Keratinocyte (primary cell): Measurements from ENCODE around the gene POMT2. TPM values are rescaled to one million over a fixed set of nuclear protein-coding genes. Genes with fewer than 3 reads are reported as not detected.

ENCODE experiments used
- DNase-seq: peaks from one replicate; pipeline ENCODE4 v3.0.0-alpha.2; 2011; ENCODE audit warnings: low read depth, missing footprints, low spot score
- FAIRE-seq: peaks from 2 replicates; lab custom pipeline; 2011; peaks lifted over from hg19 to GRCh38; lab: Jason Lieb, UNC
- H2AFZ ChIP-seq: 2 replicates; pipeline ENCODE4 v1.6.0; 2012; ENCODE audit warnings: low read length, control low read depth, inconsistent platforms; ENCODE audit not compliant: control insufficient read depth
- H3K27ac ChIP-seq: 2 replicates; pipeline ENCODE4 v1.5.1; 2011; ENCODE audit warnings: low read length; ENCODE audit not compliant: control insufficient read depth, insufficient read depth
- H3K27me3 ChIP-seq: 3 replicates; pipeline ENCODE4 v1.6.0; 2011; ENCODE audit warnings: low read length; ENCODE audit not compliant: control insufficient read depth, insufficient read depth; ENCODE audit errors: extremely low read depth
- H3K36me3 ChIP-seq, 2 experiments: 2 replicates in 1 of 2; 3 replicates in 1 of 2; pipeline ENCODE4 v1.5.1; 2011; ENCODE audit warnings: low read length in 2 of 2, mild to moderate bottlenecking in 1 of 2; ENCODE audit not compliant: control insufficient read depth in 2 of 2, insufficient read depth in 2 of 2; ENCODE audit errors: extremely low read depth in 1 of 2
- H3K4me1 ChIP-seq: 3 replicates; pipeline ENCODE4 v1.5.1; 2011; ENCODE audit warnings: low read length; ENCODE audit not compliant: control insufficient read depth, insufficient read depth; ENCODE audit errors: extremely low read depth
- H3K4me2 ChIP-seq: 3 replicates; pipeline ENCODE4 v1.6.0; 2011; ENCODE audit warnings: low read depth, low read length; ENCODE audit not compliant: control insufficient read depth, insufficient read depth; ENCODE audit errors: extremely low read depth
- H3K4me3 ChIP-seq, 3 experiments: fragments of 200-600 bp in 1 of 3; sonication (generic) in 1 of 3; 2 replicates in 2 of 3; 3 replicates in 1 of 3; pipeline ENCODE4 v1.5.1; 2011 to 2016; ENCODE audit warnings: low read length in 3 of 3, mild to moderate bottlenecking in 3 of 3, control low read depth in 2 of 3, inconsistent platforms in 1 of 3, low read depth in 1 of 3, mixed read lengths in 1 of 3, mixed run types in 1 of 3, moderate library complexity in 1 of 3; ENCODE audit not compliant: control insufficient read depth in 2 of 3, insufficient read depth in 2 of 3; ENCODE audit errors: extremely low read depth in 1 of 3
- H3K79me2 ChIP-seq: 2 replicates; pipeline ENCODE4 v1.6.0; 2012; ENCODE audit warnings: low read length; ENCODE audit not compliant: control insufficient read depth, insufficient read depth
- H3K9ac ChIP-seq: 3 replicates; pipeline ENCODE4 v1.6.0; 2011; ENCODE audit warnings: low read length; ENCODE audit not compliant: control insufficient read depth, insufficient read depth; ENCODE audit errors: extremely low read depth
- H3K9me1 ChIP-seq: 3 replicates; pipeline ENCODE4 v1.6.0; 2011; ENCODE audit warnings: low read length; ENCODE audit not compliant: control insufficient read depth, insufficient read depth; ENCODE audit errors: extremely low read depth
- H3K9me3 ChIP-seq: 2 replicates; pipeline ENCODE4 v1.5.1; 2012; ENCODE audit warnings: low read depth, low read length; ENCODE audit not compliant: control insufficient read depth
- H4K20me1 ChIP-seq: 3 replicates; pipeline ENCODE4 v1.6.0; 2011; ENCODE audit warnings: low read length; ENCODE audit not compliant: control insufficient read depth, insufficient read depth; ENCODE audit errors: extremely low read depth
- EZH2 ChIP-seq: IDR thresholded peaks from one replicate; pipeline ENCODE4 v1.6.1; 2012; ENCODE audit warnings: inconsistent platforms, mild to moderate bottlenecking, low read length, moderate library complexity
- dilution Hi-C: fragments of 300-500 bp; cut with MboI; formaldehyde crosslinking; loops from one replicate; pipeline ENCODE4 v1.7.0; 2020; ENCODE audit warnings: low sequenced_read_pairs; ENCODE audit not compliant: extremely low pct_ligation_motif_present
- polyA plus RNA-seq, 5 experiments: library from polyadenylated mRNA; depleted of rRNA in 3 of 5; stranded (reverse) in 3 of 5; stranded (forward) in 1 of 5; unstranded in 1 of 5; fragments of >200 nt; gene quantifications; 1 replicate in 1 of 5; 2 replicates in 3 of 5; 3 replicates in 1 of 5; pipeline versions ENCODE4 v1.2.1 to v1.2.3, GENCODE V29; 2011 to 2012; ENCODE audit warnings: missing spikeins in 2 of 5, low read depth in 1 of 5, low replicate concordance in 1 of 5
- TF ChIP-seq, protein P1 (sequence below), 3 experiments: IDR thresholded peaks in 1 of 3; conservative IDR thresholded peaks in 1 of 3; optimal IDR thresholded peaks in 1 of 3; 2 replicates in 2 of 3; 3 replicates in 1 of 3; pipeline versions ENCODE3 to v1.5.1; 2011; ENCODE audit warnings: low read length in 3 of 3, mild to moderate bottlenecking in 3 of 3, moderate library complexity in 2 of 3, control low read depth in 1 of 3, inconsistent platforms in 1 of 3; ENCODE audit not compliant: insufficient read depth in 2 of 3; ENCODE audit errors: extremely low read depth in 1 of 3

The POMT2 gene
- polyA plus RNA-seq, 1 donor (not counting 4 experiments of a cell fraction or from before 2014, with no cell fraction given): 21.1 TPM

DNA sequence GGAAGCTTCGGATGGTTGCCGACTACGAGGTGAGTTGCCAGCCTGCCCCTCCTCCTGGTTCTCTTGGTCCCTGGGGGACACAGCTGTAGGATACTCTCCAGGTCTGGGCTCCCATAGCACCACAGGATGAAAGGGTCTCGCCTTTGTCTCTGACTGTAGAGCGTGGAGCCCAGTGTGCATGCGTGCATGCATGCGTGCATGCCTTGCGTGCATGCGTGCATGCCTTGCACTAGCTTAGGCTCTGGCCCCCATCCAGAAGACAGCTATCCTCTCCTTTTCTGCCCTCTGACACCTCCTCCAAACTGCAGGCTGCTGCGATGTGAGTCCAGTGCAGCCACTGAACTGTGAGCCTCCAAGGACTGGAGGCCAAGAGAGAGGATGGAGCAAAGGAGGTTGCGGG lies 68.8 kb downstream of the POMT2 start:
- dilution Hi-C loops: no loop called here

DNA sequence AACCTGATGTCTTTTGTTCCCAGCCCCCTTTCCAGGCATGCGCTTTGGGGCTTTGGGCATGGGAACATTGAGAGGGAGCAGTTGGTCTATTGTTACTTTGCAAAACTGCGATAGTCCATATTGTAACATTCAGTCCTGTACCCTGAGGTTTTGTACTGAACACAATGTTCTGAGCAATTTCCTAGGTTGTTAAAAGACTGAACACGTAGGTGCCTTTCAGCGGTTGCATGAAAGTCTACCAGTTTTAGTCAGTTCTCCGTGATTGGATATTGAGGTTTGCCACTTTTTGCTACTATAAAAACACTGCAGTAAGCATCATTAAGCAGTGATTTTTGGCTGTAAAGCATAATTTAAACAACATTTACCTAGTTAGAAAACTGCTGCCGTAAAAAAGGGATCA lies 69.8 kb downstream of the POMT2 start:
- Histone ChIP-seq H3K9me1 (no peaks in the 10 kb centered on the region), H3K4me2 (no peak overlapping the region), H3K27me3 (peaks cover 2% of the 10 kb centered on the region), H4K20me1 (no peaks in the 10 kb centered on the region), H3K27ac (no peak overlapping the region), H3K9me3 (no peaks in the 10 kb centered on the region), H2AFZ (no peak overlapping the region), H3K9ac (no peak overlapping the region), H3K79me2 (no peaks in the 10 kb centered on the region), H3K4me3 (no peak overlapping the region), H3K4me1 (no peaks in the 10 kb centered on the region), H3K36me3 (no peaks in the 10 kb centered on the region)
- FAIRE-seq: no peak
- no peak for TF ChIP-seq EZH2
- TF ChIP-seq, protein P1, sequence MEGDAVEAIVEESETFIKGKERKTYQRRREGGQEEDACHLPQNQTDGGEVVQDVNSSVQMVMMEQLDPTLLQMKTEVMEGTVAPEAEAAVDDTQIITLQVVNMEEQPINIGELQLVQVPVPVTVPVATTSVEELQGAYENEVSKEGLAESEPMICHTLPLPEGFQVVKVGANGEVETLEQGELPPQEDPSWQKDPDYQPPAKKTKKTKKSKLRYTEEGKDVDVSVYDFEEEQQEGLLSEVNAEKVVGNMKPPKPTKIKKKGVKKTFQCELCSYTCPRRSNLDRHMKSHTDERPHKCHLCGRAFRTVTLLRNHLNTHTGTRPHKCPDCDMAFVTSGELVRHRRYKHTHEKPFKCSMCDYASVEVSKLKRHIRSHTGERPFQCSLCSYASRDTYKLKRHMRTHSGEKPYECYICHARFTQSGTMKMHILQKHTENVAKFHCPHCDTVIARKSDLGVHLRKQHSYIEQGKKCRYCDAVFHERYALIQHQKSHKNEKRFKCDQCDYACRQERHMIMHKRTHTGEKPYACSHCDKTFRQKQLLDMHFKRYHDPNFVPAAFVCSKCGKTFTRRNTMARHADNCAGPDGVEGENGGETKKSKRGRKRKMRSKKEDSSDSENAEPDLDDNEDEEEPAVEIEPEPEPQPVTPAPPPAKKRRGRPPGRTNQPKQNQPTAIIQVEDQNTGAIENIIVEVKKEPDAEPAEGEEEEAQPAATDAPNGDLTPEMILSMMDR (optimal IDR thresholded peaks at IDR 0.05 in 1 of 3, IDR thresholded peaks at IDR 0.05 in 1 of 3, conservative IDR thresholded peaks at IDR 0.05 in 1 of 3; ENCODE audit: extremely low read depth in 1 of 3, insufficient read depth in 2 of 3, low read length in 3 of 3): no peak
- dilution Hi-C loops: no loop called here
- DNase-seq: no peak

More for the DNA sequence above, 68.8 kb downstream of the POMT2 start:
- Histone ChIP-seq H3K9ac (no peak overlapping the region), H3K9me1 (no peaks in the 10 kb centered on the region), H3K4me2 (no peak overlapping the region), H3K9me3 (no peaks in the 10 kb centered on the region), H3K79me2 (no peaks in the 10 kb centered on the region), H3K4me1 (no peaks in the 10 kb centered on the region), H3K27ac (no peak overlapping the region), H3K4me3 (no peak overlapping the region), H2AFZ (no peak overlapping the region), H3K36me3 (no peaks in the 10 kb centered on the region), H4K20me1 (no peaks in the 10 kb centered on the region), H3K27me3 (peaks cover 3% of the 10 kb centered on the region)
- TF ChIP-seq, protein P1 (optimal IDR thresholded peaks at IDR 0.05 in 1 of 3, IDR thresholded peaks at IDR 0.05 in 1 of 3, conservative IDR thresholded peaks at IDR 0.05 in 1 of 3; ENCODE audit: extremely low read depth in 1 of 3, insufficient read depth in 2 of 3, low read length in 3 of 3): no peak
- no peak for TF ChIP-seq EZH2
- FAIRE-seq: no peak
- no peak for DNase-seq
